ENCODE data around the gene LIMS2. TPM values are rescaled to one million over a fixed set of nuclear protein-coding genes. Genes with fewer than 3 reads are reported as not detected.

The LIMS2 gene
- total and polyA plus RNA-seq, 2 experiments from 2014 or later = 1.6 to 3.5 TPM

GRCh38 chr2:127719301-127720218 lies 44.2 kb upstream of the LIMS2 start:
- peaks cover 7% of the 10 kb centered on the region for H3K4me1 Mint-ChIP-seq
- no peak overlapping the region for H3K27ac Mint-ChIP-seq
- H3K27me3 Mint-ChIP-seq (ENCODE audit: insufficient read depth, low read depth, poor library complexity) = peaks cover 3% of the 10 kb centered on the region
- no peaks in the 10 kb centered on the region for H3F3A ChIP-seq (replicated peaks; ENCODE audit: low read depth)
- H3K27me3 ChIP-seq (ENCODE audit: insufficient read depth) = no peaks in the 10 kb centered on the region
- H3K36me3 Mint-ChIP-seq (ENCODE audit: low read depth) = peaks cover 52% of the 10 kb centered on the region
- no peak overlapping the region for H3K4me3 Mint-ChIP-seq
- H3K79me2 ChIP-seq (replicated peaks; ENCODE audit: insufficient read depth) = peaks cover 7% of the 10 kb centered on the region; the same call in 1 of the 2 replicates
- H3K9me2 ChIP-seq (ENCODE audit: insufficient read depth) = no peaks in the 10 kb centered on the region
- DNase-seq (ENCODE audit: low spot score) = no peak
- H4K20me1 ChIP-seq (replicated peaks; ENCODE audit: insufficient read depth) = peaks cover 10% of the 10 kb centered on the region; the same call in 1 of the 2 replicates
- H3K9me3 Mint-ChIP-seq = no peaks in the 10 kb centered on the region
- no peak overlapping the region for H3K4me3 ChIP-seq
- no peak for TF ChIP-seq NANOG (IDR thresholded peaks at IDR 0.05; ENCODE audit: borderline replicate concordance)
- no peak for TF ChIP-seq CTCF (conservative IDR thresholded peaks at IDR 0.05; ENCODE audit: low read depth in 2 of 2)
- no peak for TF ChIP-seq EZH2phosphoT487 (IDR thresholded peaks at IDR 0.05; ENCODE audit: unreplicated experiment)
- no peak for TF ChIP-seq ZNF462 (CRISPR knock-in tag; IDR thresholded peaks at IDR 0.05)
- no peak for TF ChIP-seq ZNF114 (CRISPR knock-in tag; IDR thresholded peaks at IDR 0.05)
- no peak for TF ChIP-seq STAT1 (IDR thresholded peaks at IDR 0.05; ENCODE audit: unreplicated experiment)
- no peak for TF ChIP-seq ETS1 (IDR thresholded peaks at IDR 0.05)
- no peak for TF ChIP-seq CREB1 (CRISPR knock-in tag; IDR thresholded peaks at IDR 0.05; ENCODE audit: low read depth)
- TF ChIP-seq POLR2AphosphoS5 (IDR thresholded peaks at IDR 0.05; ENCODE audit: low read depth) = no peak
- no peak for TF ChIP-seq ZNF331 (CRISPR knock-in tag; IDR thresholded peaks at IDR 0.05; ENCODE audit: low read depth)
- no peak for TF ChIP-seq REST (IDR thresholded peaks at IDR 0.05; ENCODE audit: unreplicated experiment)
- no peak for TF ChIP-seq EZH2 (IDR thresholded peaks at IDR 0.05; ENCODE audit: low read depth, unreplicated experiment)
- H3K4me1 ChIP-seq (ENCODE audit: insufficient read depth) = no peaks in the 10 kb centered on the region
- ATAC-seq = no peak
- no peak overlapping the region for H2AFZ ChIP-seq
- H3K36me3 ChIP-seq (ENCODE audit: insufficient read depth) = peaks cover 59% of the 10 kb centered on the region
- no peak overlapping the region for H3K27ac ChIP-seq (ENCODE audit: low read depth)
- H3K4me2 ChIP-seq = no peak overlapping the region
